WTC11 (cell line): ENCODE measurements around the gene YPEL4. TPM values are rescaled to one million over a fixed set of nuclear protein-coding genes. Genes with fewer than 3 reads are reported as not detected.

ENCODE experiments used
- ATAC-seq: fragments of 200-7000 bp; cut with Tn5 transposase; 2 replicates; pipeline ENCODE4 v1.10.0; 2021; ENCODE audit warnings: mild to moderate bottlenecking, moderate library complexity
- CTCF ChIA-PET: fragments of 300-600 bp; sonication (Branson Sonifier 250); formaldehyde crosslinking; loops from one replicate; lab custom pipeline; 2021; ENCODE audit warnings: antibody characterized with exemption; lab: Charles Lee
- POLR2A ChIA-PET: fragments of 350-600 bp; sonication (Branson Sonifier 250); formaldehyde crosslinking; loops from one replicate; lab custom pipeline; 2021; ENCODE audit warnings: antibody characterized with exemption; lab: Charles Lee
- DNase-seq: peaks from one replicate; pipeline ENCODE4 v3.0.0; 2021; ENCODE audit warnings: low spot score
- H3K27ac Mint-ChIP-seq: 2 replicates; pipeline ENCODE4 v1.8.0; 2021; ENCODE audit warnings: mixed read lengths
- H3K27me3 Mint-ChIP-seq: 2 replicates; pipeline ENCODE4 v1.8.0; 2021; ENCODE audit warnings: low read depth, mild to moderate bottlenecking, moderate library complexity, mixed read lengths
- H3K36me3 Mint-ChIP-seq: 2 replicates; pipeline ENCODE4 v1.8.0; 2021; ENCODE audit warnings: mixed read lengths
- H3K4me1 Mint-ChIP-seq: 2 replicates; pipeline ENCODE4 v1.8.0; 2022; ENCODE audit warnings: mixed read lengths
- H3K4me3 Mint-ChIP-seq: 2 replicates; pipeline ENCODE4 v1.8.0; 2021; ENCODE audit warnings: mild to moderate bottlenecking, moderate library complexity, mixed read lengths
- H3K9me3 Mint-ChIP-seq: 2 replicates; pipeline ENCODE4 v1.8.0; 2021; ENCODE audit warnings: mixed read lengths
- AFF4 ChIP-seq: sonication (generic); formaldehyde crosslinking; IDR thresholded peaks from 2 replicates; pipeline ENCODE4 v1.8.1; 2023; ENCODE audit warnings: mild to moderate bottlenecking, missing genetic modification reagents, borderline replicate concordance
- ATF3 ChIP-seq: sonication (generic); formaldehyde crosslinking; conservative IDR thresholded peaks from 2 replicates; pipeline ENCODE4 v1.8.1; 2022; ENCODE audit warnings: mild to moderate bottlenecking, missing genetic modification reagents
- CDX4 ChIP-seq: fragments of 250-450 bp; sonication (Bioruptor Pico); IDR thresholded peaks from 2 replicates; pipeline ENCODE4 v1.9.0; 2021; ENCODE audit warnings: moderate library complexity, mild to moderate bottlenecking, inconsistent platforms, borderline replicate concordance
- CREB1 ChIP-seq: sonication (generic); formaldehyde crosslinking; IDR thresholded peaks from 2 replicates; pipeline ENCODE4 v1.8.0; 2023; ENCODE audit warnings: mild to moderate bottlenecking, missing genetic modification reagents
- ESRRA ChIP-seq: sonication (generic); formaldehyde crosslinking; IDR thresholded peaks from 2 replicates; pipeline ENCODE4 v1.8.1; 2022; ENCODE audit warnings: mild to moderate bottlenecking, missing genetic modification reagents, borderline replicate concordance
- ETV6 ChIP-seq: sonication (generic); formaldehyde crosslinking; IDR thresholded peaks from 2 replicates; pipeline ENCODE4 v1.8.1; 2022; ENCODE audit warnings: mild to moderate bottlenecking, missing genetic modification reagents
- GTF2I ChIP-seq: fragments of 250-450 bp; sonication (Bioruptor Pico); conservative IDR thresholded peaks from 2 replicates; pipeline ENCODE4 v1.4.0; 2021; ENCODE audit warnings: mild to moderate bottlenecking
- HMGA2 ChIP-seq: fragments of 250-450 bp; sonication (Bioruptor Pico); IDR thresholded peaks from 2 replicates; pipeline ENCODE4 v1.4.0; 2021; ENCODE audit warnings: mild to moderate bottlenecking, moderate library complexity
- IRF2 ChIP-seq: sonication (generic); formaldehyde crosslinking; IDR thresholded peaks from 2 replicates; pipeline ENCODE4 v1.8.0; 2022; ENCODE audit warnings: low read depth, missing genetic modification reagents, borderline replicate concordance
- JAZF1 ChIP-seq: fragments of 250-450 bp; sonication (Bioruptor Pico); IDR thresholded peaks from 2 replicates; pipeline ENCODE4 v1.9.0; 2021; ENCODE audit warnings: moderate library complexity, mild to moderate bottlenecking, inconsistent platforms
- JUN ChIP-seq: sonication (generic); formaldehyde crosslinking; IDR thresholded peaks from 2 replicates; pipeline ENCODE4 v1.8.0; 2023; ENCODE audit warnings: mild to moderate bottlenecking, missing genetic modification reagents
- NFE2L1 ChIP-seq: sonication (generic); formaldehyde crosslinking; IDR thresholded peaks from 2 replicates; pipeline ENCODE4 v1.8.1; 2023; ENCODE audit warnings: missing genetic modification reagents
- NFYB ChIP-seq: sonication (generic); formaldehyde crosslinking; conservative IDR thresholded peaks from 2 replicates; pipeline ENCODE4 v1.8.0; 2022; ENCODE audit warnings: low read depth, missing genetic modification reagents
- NR1H2 ChIP-seq: sonication (generic); formaldehyde crosslinking; IDR thresholded peaks from 2 replicates; pipeline ENCODE4 v1.9.0; 2021; ENCODE audit warnings: mild to moderate bottlenecking, moderate library complexity, missing genetic modification reagents
- SMAD4 ChIP-seq: sonication (generic); formaldehyde crosslinking; IDR thresholded peaks from 2 replicates; pipeline ENCODE4 v1.8.0; 2022; ENCODE audit warnings: mild to moderate bottlenecking, missing genetic modification reagents
- SOX15 ChIP-seq: fragments of 250-450 bp; sonication (Bioruptor Pico); IDR thresholded peaks from 2 replicates; pipeline ENCODE4 v1.9.0; 2021; ENCODE audit warnings: mild to moderate bottlenecking
- ZNF232 ChIP-seq: sonication (generic); formaldehyde crosslinking; IDR thresholded peaks from 2 replicates; pipeline ENCODE4 v1.8.0; 2022; ENCODE audit warnings: mild to moderate bottlenecking, missing genetic modification reagents
- ZNF263 ChIP-seq: sonication (generic); formaldehyde crosslinking; IDR thresholded peaks from 2 replicates; pipeline ENCODE4 v1.8.1; 2022; ENCODE audit warnings: low read depth, mild to moderate bottlenecking, moderate library complexity, missing genetic modification reagents
- ZNF416 ChIP-seq: fragments of 250-450 bp; sonication (Bioruptor Pico); IDR thresholded peaks from 2 replicates; pipeline ENCODE4 v1.9.0; 2021; ENCODE audit warnings: mild to moderate bottlenecking, inconsistent platforms
- ZNF512 ChIP-seq: sonication (generic); formaldehyde crosslinking; IDR thresholded peaks from 2 replicates; pipeline ENCODE4 v1.8.1; 2022; ENCODE audit warnings: missing genetic modification reagents, borderline replicate concordance
- total RNA-seq: library from RNA; stranded (reverse); gene quantifications from 3 replicates; pipeline ENCODE4 v1.2.3, GENCODE V29; 2021
- TF ChIP-seq, protein P1 (sequence below): fragments of 250-450 bp; sonication (Bioruptor Pico); conservative IDR thresholded peaks from 2 replicates; pipeline ENCODE4 v1.9.0; 2021; ENCODE audit warnings: mild to moderate bottlenecking

Gene YPEL4
- total RNA-seq, 1 experiment from 2014 or later: 0.15 TPM

DNA sequence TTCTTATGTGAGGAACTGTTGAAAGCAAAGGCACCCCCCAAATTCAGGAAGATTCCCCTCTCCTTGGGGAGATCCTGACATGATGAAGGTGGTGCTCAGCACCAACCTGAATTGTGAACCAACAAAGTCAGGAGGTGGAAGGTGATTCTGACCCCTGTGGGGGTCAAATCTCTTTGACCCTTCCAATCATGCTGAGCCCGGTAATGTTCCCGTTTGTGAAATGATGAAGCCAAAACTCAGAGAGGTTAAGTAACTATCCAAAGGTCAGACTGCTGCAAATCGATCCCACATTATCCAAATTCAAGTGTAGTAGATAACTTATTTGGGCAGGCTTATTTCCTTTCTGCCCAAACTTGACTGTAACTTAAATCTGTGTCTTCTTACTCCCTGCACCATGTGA is 33.1 kb downstream of the YPEL4 start:
- H3K27ac Mint-ChIP-seq: no peak overlapping the region
- no peak overlapping the region for H3K4me3 Mint-ChIP-seq
- H3K4me1 Mint-ChIP-seq: peaks cover 3% of the 10 kb centered on the region; the same call in 1 of the 2 replicates
- H3K36me3 Mint-ChIP-seq: peaks cover 37% of the 10 kb centered on the region
- H3K27me3 Mint-ChIP-seq: peaks cover 3% of the 10 kb centered on the region; the same call in 1 of the 2 replicates
- ATAC-seq (no peak), DNase-seq (no peak)
- peaks cover 25% of the 10 kb centered on the region for H3K9me3 Mint-ChIP-seq
- CTCF ChIA-PET: interaction anchor here (1.0 kb wide), 1 partner anchor 49 kb away, joined by 3 read pairs; the partner anchor contains the start of gene UBE2L6
- no peak for TF ChIP-seq GTF2I (CRISPR knock-in tag)
- POLR2A ChIA-PET: no interaction called here

DNA sequence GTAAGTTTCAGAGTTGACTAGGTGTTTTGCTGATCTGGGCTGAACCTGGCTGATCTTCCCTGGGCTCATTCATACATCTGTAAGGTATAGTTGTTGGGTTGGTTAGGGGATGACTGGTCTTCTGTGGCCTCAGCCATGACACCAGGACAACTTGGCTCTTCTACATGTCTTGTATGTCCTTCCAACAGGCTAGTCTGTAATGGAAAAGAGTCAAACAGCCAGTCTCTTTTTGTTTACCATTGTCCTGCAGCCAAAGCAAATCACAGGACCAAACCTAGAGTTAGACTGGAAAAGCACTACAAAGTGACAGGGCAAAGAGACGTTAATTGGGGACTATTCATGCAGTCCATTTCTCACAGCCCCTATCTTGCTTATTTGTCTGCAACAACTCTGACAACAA is 34.4 kb downstream of the YPEL4 start:
- H3K4me1 Mint-ChIP-seq: peaks cover 7% of the 10 kb centered on the region
- ChIA-PET POLR2A (no interaction called here), CTCF (interaction anchor here (0.9 to 3.1 kb wide), 2 partner anchors 25 to 29 kb away, joined by 3 to 16 read pairs; no protein-coding TSS in a partner anchor)
- peaks cover 40% of the 10 kb centered on the region for H3K36me3 Mint-ChIP-seq
- ATAC-seq (no peak), DNase-seq (no peak)
- TF ChIP-seq SOX15 (CRISPR knock-in tag): no peak
- TF ChIP-seq ZNF416: no peak
- no peak for TF ChIP-seq CREB1 (CRISPR knock-in tag)
- TF ChIP-seq ZNF232 (CRISPR knock-in tag): no peak
- no peak for TF ChIP-seq AFF4 (CRISPR knock-in tag)
- no peak overlapping the region for H3K4me3 Mint-ChIP-seq
- no peak overlapping the region for H3K27ac Mint-ChIP-seq
- H3K9me3 Mint-ChIP-seq: peaks cover 16% of the 10 kb centered on the region
- H3K27me3 Mint-ChIP-seq: peaks cover 3% of the 10 kb centered on the region; the same call in 1 of the 2 replicates

DNA sequence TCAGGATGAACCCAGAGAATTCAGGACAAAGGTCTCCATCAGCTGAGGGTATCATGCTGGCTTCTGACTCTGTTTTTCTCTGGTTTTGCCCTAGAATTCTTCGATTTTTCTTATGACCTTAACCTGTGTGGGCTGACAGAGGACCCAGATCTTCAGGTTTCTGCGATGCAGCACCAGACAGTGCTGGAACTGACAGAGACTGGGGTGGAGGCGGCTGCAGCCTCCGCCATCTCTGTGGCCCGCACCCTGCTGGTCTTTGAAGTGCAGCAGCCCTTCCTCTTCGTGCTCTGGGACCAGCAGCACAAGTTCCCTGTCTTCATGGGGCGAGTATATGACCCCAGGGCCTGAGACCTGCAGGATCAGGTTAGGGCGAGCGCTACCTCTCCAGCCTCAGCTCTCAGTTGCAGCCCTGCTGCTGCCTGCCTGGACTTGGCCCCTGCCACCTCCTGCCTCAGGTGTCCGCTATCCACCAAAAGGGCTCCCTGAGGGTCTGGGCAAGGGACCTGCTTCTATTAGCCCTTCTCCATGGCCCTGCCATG is 35.4 kb downstream of the YPEL4 start:
- no peak for DNase-seq
- H3K27ac Mint-ChIP-seq: no peak overlapping the region
- ChIA-PET CTCF (interaction anchor here (0.6 to 3.1 kb wide), 3 partner anchors 26 to 111 kb away, joined by 4 to 16 read pairs (median 9); no protein-coding TSS in a partner anchor), POLR2A (interaction anchor here (0.8 to 1.1 kb wide), 3 partner anchors 25 to 32 kb away, joined by 3 to 4 read pairs (median 3); no protein-coding TSS in a partner anchor)
- peak; percentile 28; the same call in 1 of the 2 replicates for ATAC-seq
- peaks cover 7% of the 10 kb centered on the region; the same call in 1 of the 2 replicates for H3K9me3 Mint-ChIP-seq
- no peak overlapping the region for H3K4me3 Mint-ChIP-seq
- no peaks in the 10 kb centered on the region for H3K27me3 Mint-ChIP-seq
- H3K36me3 Mint-ChIP-seq: peaks cover 32% of the 10 kb centered on the region
- peaks cover 13% of the 10 kb centered on the region for H3K4me1 Mint-ChIP-seq
- no peak for TF ChIP-seq ESRRA (CRISPR knock-in tag)
- no peak for TF ChIP-seq ATF3 (CRISPR knock-in tag)
- no peak for TF ChIP-seq NFYB (CRISPR knock-in tag)
- TF ChIP-seq ETV6: no peak
- TF ChIP-seq ZNF263 (CRISPR knock-in tag): no peak
- no peak for TF ChIP-seq NFE2L1 (CRISPR knock-in tag)
- TF ChIP-seq, protein P1, sequence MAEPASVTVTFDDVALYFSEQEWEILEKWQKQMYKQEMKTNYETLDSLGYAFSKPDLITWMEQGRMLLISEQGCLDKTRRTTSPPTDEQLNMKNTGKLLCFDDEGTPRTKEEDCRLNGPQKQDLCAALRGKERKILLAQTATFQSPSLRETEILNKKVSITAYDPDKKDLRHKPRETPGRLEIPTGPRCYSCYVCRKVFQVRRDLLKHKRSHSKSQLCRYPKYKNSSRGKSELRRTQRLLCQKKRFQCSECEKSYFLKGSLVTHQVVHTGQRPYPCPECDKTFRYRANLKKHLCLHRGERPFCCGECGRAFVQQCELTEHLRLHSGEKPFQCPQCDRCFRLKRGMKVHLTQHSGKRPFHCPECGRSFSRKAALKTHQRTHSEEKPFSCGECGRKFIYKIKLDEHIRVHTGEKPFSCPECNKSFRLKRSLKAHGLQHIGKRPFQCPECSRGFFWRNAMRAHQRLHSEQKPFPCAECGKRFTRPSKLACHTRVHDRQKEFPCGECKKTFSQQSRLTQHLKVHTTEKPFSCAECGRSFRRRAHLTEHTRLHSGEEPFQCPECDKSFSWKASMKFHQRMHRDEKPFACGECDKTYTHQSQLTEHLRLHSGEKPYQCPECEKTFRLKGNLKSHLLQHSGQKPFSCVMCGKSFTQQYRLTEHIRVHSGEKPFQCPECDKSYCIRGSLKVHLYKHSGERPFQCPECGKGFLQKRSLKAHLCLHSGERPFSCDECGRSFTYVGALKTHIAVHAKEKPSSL (CRISPR knock-in tag): no peak
- TF ChIP-seq ZNF232 (CRISPR knock-in tag): no peak
- no peak for TF ChIP-seq JAZF1 (CRISPR knock-in tag)
- no peak for TF ChIP-seq CDX4 (CRISPR knock-in tag)
- no peak for TF ChIP-seq SMAD4 (CRISPR knock-in tag)
- TF ChIP-seq HMGA2: no peak
- TF ChIP-seq NR1H2 (CRISPR knock-in tag): no peak
- TF ChIP-seq JUN: no peak
- no peak for TF ChIP-seq IRF2
- no peak for TF ChIP-seq ZNF416
- TF ChIP-seq ZNF512: no peak
